ENCODE data around the gene CLCA2.
"Not testable (repeated sequence)": the region's sequence is repeated elsewhere in the genome, so short reads cannot be mapped to it uniquely, and the experiment has no call there.

Gene CLCA2

GRCh38 chr1:86477682-86478081 lies 53.7 kb downstream of the CLCA2 start:
- no peak for DNase-seq

GRCh38 chr1:86478416-86479156 lies 54.6 kb downstream of the CLCA2 start:
- no peak for DNase-seq

GRCh38 chr1:86481966-86482365 lies 58.0 kb downstream of the CLCA2 start:
- no peak for DNase-seq

GRCh38 chr1:86487131-86487810 lies 63.3 kb downstream of the CLCA2 start:
- no peak for DNase-seq

- DNase-seq: no peak
Observed at GRCh38 chr1:86487811-86488141, 63.8 kb downstream of the CLCA2 start.

GRCh38 chr1:86489242-86489878 lies 65.4 kb downstream of the CLCA2 start:
- no peak for DNase-seq

GRCh38 chr1:86491171-86491950 lies 67.4 kb downstream of the CLCA2 start:
- DNase-seq: no peak

- no peak for DNase-seq
Observed at GRCh38 chr1:86498281-86498680, 74.3 kb downstream of the CLCA2 start.

- peak; percentile 40 for DNase-seq
Observed at GRCh38 chr1:86499987-86500593, 76.1 kb downstream of the CLCA2 start.

- DNase-seq: no peak
Observed at GRCh38 chr1:86500714-86501113, 76.7 kb downstream of the CLCA2 start.

GRCh38 chr1:86502125-86502646 lies 78.2 kb downstream of the CLCA2 start:
- not testable (repeated sequence) for DNase-seq

GRCh38 chr1:86502721-86503405 lies 78.9 kb downstream of the CLCA2 start:
- no peak for DNase-seq

- no peak for DNase-seq
Observed at GRCh38 chr1:86503406-86504136, 79.6 kb downstream of the CLCA2 start.

- no peak for DNase-seq
Observed at GRCh38 chr1:86504137-86504479, 80.1 kb downstream of the CLCA2 start.

- no peak for DNase-seq
Observed at GRCh38 chr1:86504895-86505563, 81.1 kb downstream of the CLCA2 start.

GRCh38 chr1:86505564-86505902 lies 81.6 kb downstream of the CLCA2 start:
- no peak for DNase-seq

Data from amniotic stem cell (primary cell).